Measurements from ENCODE around the gene RPS24.

RPS24 gene

GRCh38 chr10:78046711-78047269, 13.1 kb downstream of the RPS24 start:
- no peak for TF ChIP-seq EZH2phosphoT487 (IDR thresholded peaks at IDR 0.05; ENCODE audit: borderline replicate concordance, low read length)
- TF ChIP-seq CTCF (IDR thresholded peaks at IDR 0.05; ENCODE audit: low read depth, low read length, poor library complexity, severe bottlenecking): no peak
- H3K27ac ChIP-seq (ENCODE audit: low read depth, low read length): no peak overlapping the region
- H3K27me3 ChIP-seq (ENCODE audit: control insufficient read depth, low read length): no peaks in the 10 kb centered on the region
- H4K20me1 ChIP-seq (ENCODE audit: control insufficient read depth, insufficient read depth, low read depth, low read length): peaks cover 4% of the 10 kb centered on the region; the same call in 1 of the 2 replicates
- H3F3A ChIP-seq (ENCODE audit: control insufficient read depth, insufficient read depth): peaks cover 32% of the 10 kb centered on the region
- no peaks in the 10 kb centered on the region for H3K79me2 ChIP-seq (ENCODE audit: control insufficient read depth, low read length)
- no peaks in the 10 kb centered on the region for H3K9me3 ChIP-seq (ENCODE audit: control insufficient read depth, insufficient read depth, low read length)
- no peak overlapping the region for H3K4me2 ChIP-seq (ENCODE audit: low read length)
- peaks cover 10% of the 10 kb centered on the region for H3K4me1 ChIP-seq (ENCODE audit: control insufficient read depth, low read length)
- no peak overlapping the region for H3K4me3 ChIP-seq (ENCODE audit: low read length)
- peaks cover 13% of the 10 kb centered on the region for H3K36me3 ChIP-seq (ENCODE audit: control insufficient read depth, low read length)
- no peaks in the 10 kb centered on the region for H3K9me2 ChIP-seq (replicated peaks; ENCODE audit: control insufficient read depth, low read length)

- Histone ChIP-seq H3K4me2 (ENCODE audit: low read length) (no peak overlapping the region), H3K27ac (ENCODE audit: low read depth, low read length) (no peak overlapping the region), H3K79me2 (ENCODE audit: control insufficient read depth, low read length) (no peaks in the 10 kb centered on the region)
Observed at GRCh38 chr10:78047314-78047891, 13.7 kb downstream of the RPS24 start.

GRCh38 chr10:78049851-78050250, 16.2 kb downstream of the RPS24 start:
- no peaks in the 10 kb centered on the region for H4K20me1 ChIP-seq (ENCODE audit: control insufficient read depth, insufficient read depth, low read depth, low read length)
- no peak overlapping the region for H3K4me2 ChIP-seq (ENCODE audit: low read length)
- peaks cover 6% of the 10 kb centered on the region for H3K4me1 ChIP-seq (ENCODE audit: control insufficient read depth, low read length)
- H3K9me2 ChIP-seq (replicated peaks; ENCODE audit: control insufficient read depth, low read length): no peaks in the 10 kb centered on the region
- no peak overlapping the region for H3K4me3 ChIP-seq (ENCODE audit: low read length)
- no peak overlapping the region for H3K27ac ChIP-seq (ENCODE audit: low read depth, low read length)
- no peaks in the 10 kb centered on the region for H3K27me3 ChIP-seq (ENCODE audit: control insufficient read depth, low read length)
- H3F3A ChIP-seq (ENCODE audit: control insufficient read depth, insufficient read depth): peaks cover 5% of the 10 kb centered on the region; the same call in 1 of the 2 replicates
- no peaks in the 10 kb centered on the region for H3K36me3 ChIP-seq (ENCODE audit: control insufficient read depth, low read length)
- H3K9me3 ChIP-seq (ENCODE audit: control insufficient read depth, insufficient read depth, low read length): no peaks in the 10 kb centered on the region
- TF ChIP-seq CTCF (IDR thresholded peaks at IDR 0.05; ENCODE audit: low read depth, low read length, poor library complexity, severe bottlenecking) (no peak), EZH2phosphoT487 (IDR thresholded peaks at IDR 0.05; ENCODE audit: borderline replicate concordance, low read length) (no peak)
- H3K79me2 ChIP-seq (ENCODE audit: control insufficient read depth, low read length): no peaks in the 10 kb centered on the region

More at GRCh38 chr10:78047314-78047891, 13.7 kb downstream of the RPS24 start:
- Histone ChIP-seq H3K9me2 (replicated peaks; ENCODE audit: control insufficient read depth, low read length) (no peaks in the 10 kb centered on the region), H3K36me3 (ENCODE audit: control insufficient read depth, low read length) (peaks cover 7% of the 10 kb centered on the region), H3K27me3 (ENCODE audit: control insufficient read depth, low read length) (no peaks in the 10 kb centered on the region), H3F3A (ENCODE audit: control insufficient read depth, insufficient read depth) (peaks cover 26% of the 10 kb centered on the region), H3K9me3 (ENCODE audit: control insufficient read depth, insufficient read depth, low read length) (no peaks in the 10 kb centered on the region), H4K20me1 (ENCODE audit: control insufficient read depth, insufficient read depth, low read depth, low read length) (peaks cover 4% of the 10 kb centered on the region; the same call in 1 of the 2 replicates), H3K4me1 (ENCODE audit: control insufficient read depth, low read length) (peaks cover 10% of the 10 kb centered on the region), H3K4me3 (ENCODE audit: low read length) (no peak overlapping the region)
- TF ChIP-seq EZH2phosphoT487 (IDR thresholded peaks at IDR 0.05; ENCODE audit: borderline replicate concordance, low read length) (no peak), CTCF (IDR thresholded peaks at IDR 0.05; ENCODE audit: low read depth, low read length, poor library complexity, severe bottlenecking) (peak; percentile 89)
